Ureter (tissue), 1 donor: ENCODE data around the gene ALG9. TPM values are rescaled to one million over a fixed set of nuclear protein-coding genes. Genes with fewer than 3 reads are reported as not detected.

Source experiments
- total RNA-seq: library from RNA; stranded (reverse); gene quantifications from one replicate; pipeline ENCODE4 v1.2.4, GENCODE V29; 2023
- donor health status: DM: yes; HTN: yes; CAD: no.

ALG9 gene
- total RNA-seq, 1 donor from 2014 or later, result 33.5 TPM

Other genes starting within 250 kb of the ALG9 start
- gene PPP2R1B, start 105.2 kb downstream of the ALG9 start, total RNA-seq, result 27.5 TPM
- 3.8 TPM for gene FDXACB1, start 7.6 kb upstream of the ALG9 start, total RNA-seq
- gene CFAP68, start 8.0 kb upstream of the ALG9 start, total RNA-seq, result 50.9 TPM
- gene CRYAB, start 40.2 kb upstream of the ALG9 start, total RNA-seq, result 106 TPM
- gene HSPB2, start 41.2 kb upstream of the ALG9 start, total RNA-seq, result 0.83 TPM
- gene C11orf52, start 47.3 kb upstream of the ALG9 start, total RNA-seq, result 8.5 TPM
- gene DIXDC1, start 65.8 kb upstream of the ALG9 start, total RNA-seq, result 24.7 TPM
- gene DLAT, start 153.8 kb upstream of the ALG9 start, total RNA-seq, result 35.6 TPM
- gene PIH1D2, start 202.4 kb upstream of the ALG9 start, total RNA-seq, result 3.4 TPM
- 16.4 TPM for gene NKAPD1, start 202.7 kb upstream of the ALG9 start, total RNA-seq
- gene TIMM8B, start 215.2 kb upstream of the ALG9 start, total RNA-seq, result 54.8 TPM
- 113 TPM for gene SDHD, start 215.3 kb upstream of the ALG9 start, total RNA-seq